ENCODE data around the gene PBRM1. TPM values are rescaled to one million over a fixed set of nuclear protein-coding genes. Genes with fewer than 3 reads are reported as not detected.

Gene PBRM1
- total RNA-seq, 1 experiment from 2014 or later, result 39.6 TPM

GRCh38 chr3:52712291-52713212 lies 26.8 kb upstream of the PBRM1 start:
- H3K27me3 ChIP-seq (replicated peaks), result no peaks in the 10 kb centered on the region
- DNase-seq (ENCODE audit: low read depth in 1 of 2, low spot score in 2 of 2), result no peak
- no peak overlapping the region for H3K27ac ChIP-seq
- H3K4me1 ChIP-seq (replicated peaks), result no peaks in the 10 kb centered on the region
- no peak overlapping the region for H3K4me3 ChIP-seq
- H3K36me3 ChIP-seq, result peaks cover 22% of the 10 kb centered on the region
- H3K9me3 ChIP-seq (replicated peaks), result no peaks in the 10 kb centered on the region

DNA sequence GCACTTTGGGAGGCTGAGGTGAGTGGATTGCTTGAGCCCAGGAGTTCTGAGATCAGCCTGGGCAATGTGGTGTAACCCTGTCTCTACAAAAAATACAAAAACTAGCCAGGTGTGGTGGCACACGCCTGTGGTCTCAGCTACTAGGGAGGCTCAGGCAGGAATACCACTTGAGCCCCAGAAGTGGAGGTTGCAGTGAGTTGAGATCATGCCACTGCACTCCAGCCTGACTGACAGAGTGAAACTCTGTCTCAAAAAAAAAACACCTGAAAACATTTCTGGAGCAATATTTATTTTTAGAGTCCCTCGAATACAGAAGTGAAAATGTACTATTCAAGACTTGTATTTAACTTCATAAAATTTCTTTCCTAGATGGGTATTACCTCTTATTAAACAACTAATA lies 24.8 kb upstream of the PBRM1 start:
- no peak overlapping the region for H3K27ac ChIP-seq
- 0 out of 2 replicates have a peak, but pooled peaks cover 3% of the 10 kb centered on the region for H3K4me1 ChIP-seq (replicated peaks)
- no peak overlapping the region for H3K4me3 ChIP-seq
- H3K36me3 ChIP-seq, result peaks cover 34% of the 10 kb centered on the region
- no peaks in the 10 kb centered on the region for H3K27me3 ChIP-seq (replicated peaks)
- no peaks in the 10 kb centered on the region for H3K9me3 ChIP-seq (replicated peaks)
- no peak for DNase-seq (ENCODE audit: low read depth in 1 of 2, low spot score in 2 of 2)

GRCh38 chr3:52707585-52707984 lies 21.9 kb upstream of the PBRM1 start:
- Histone ChIP-seq H3K27me3 (replicated peaks) (no peaks in the 10 kb centered on the region), H3K27ac (no peak overlapping the region), H3K4me1 (replicated peaks) (peaks cover 8% of the 10 kb centered on the region; the same call in 1 of the 2 replicates), H3K9me3 (replicated peaks) (no peaks in the 10 kb centered on the region), H3K4me3 (no peak overlapping the region), H3K36me3 (peaks cover 40% of the 10 kb centered on the region)
- no peak for DNase-seq (ENCODE audit: low read depth in 1 of 2, low spot score in 2 of 2)

- peak; percentile 79 to 94 for DNase-seq (ENCODE audit: low read depth in 1 of 2, low spot score in 2 of 2)
- Histone ChIP-seq H3K27ac (peak within 1 kb of the TSS; percentile 80), H3K4me3 (peak within 1 kb of the TSS; percentile 93), H3K9me3 (replicated peaks) (no peaks in the 10 kb centered on the region), H3K27me3 (replicated peaks) (no peaks in the 10 kb centered on the region), H3K4me1 (replicated peaks) (peaks cover 8% of the 10 kb centered on the region; the same call in 1 of the 2 replicates), H3K36me3 (peaks cover 32% of the 10 kb centered on the region)
Measured at GRCh38 chr3:52705688-52706686, 20.3 kb upstream of the PBRM1 start, which contains the start of the genes GLT8D1 and SPCS1. Gene GLT8D1, minus strand, starts transcription at chr3:52705791. Its CDS starts 5,331 bp downstream, at chr3:52700460. Gene SPCS1, plus strand, starts transcription at chr3:52706106. Its CDS starts 141 bp downstream, at chr3:52706247.

DNA sequence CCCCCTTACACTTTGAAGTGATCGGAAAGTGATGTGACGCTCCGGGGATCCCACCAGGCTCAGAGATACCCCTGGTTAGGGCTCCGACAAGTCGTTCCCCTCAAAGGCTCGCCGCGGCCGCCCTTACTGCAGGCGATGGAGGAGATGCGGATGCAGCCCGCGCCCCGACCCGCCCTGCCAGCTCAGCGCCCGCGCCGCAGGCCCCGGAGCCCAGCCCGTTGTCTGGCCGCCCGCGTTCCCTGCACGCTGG lies 19.6 kb upstream of the PBRM1 start:
- no peaks in the 10 kb centered on the region for H3K27me3 ChIP-seq (replicated peaks)
- peak overlapping the region; percentile 93 for H3K4me3 ChIP-seq
- H3K4me1 ChIP-seq (replicated peaks), result peaks cover 8% of the 10 kb centered on the region; the same call in 1 of the 2 replicates
- peaks cover 32% of the 10 kb centered on the region for H3K36me3 ChIP-seq
- peak overlapping the region; percentile 80 for H3K27ac ChIP-seq
- no peaks in the 10 kb centered on the region for H3K9me3 ChIP-seq (replicated peaks)
- DNase-seq (ENCODE audit: low read depth in 1 of 2, low spot score in 2 of 2), result no peak

DNA sequence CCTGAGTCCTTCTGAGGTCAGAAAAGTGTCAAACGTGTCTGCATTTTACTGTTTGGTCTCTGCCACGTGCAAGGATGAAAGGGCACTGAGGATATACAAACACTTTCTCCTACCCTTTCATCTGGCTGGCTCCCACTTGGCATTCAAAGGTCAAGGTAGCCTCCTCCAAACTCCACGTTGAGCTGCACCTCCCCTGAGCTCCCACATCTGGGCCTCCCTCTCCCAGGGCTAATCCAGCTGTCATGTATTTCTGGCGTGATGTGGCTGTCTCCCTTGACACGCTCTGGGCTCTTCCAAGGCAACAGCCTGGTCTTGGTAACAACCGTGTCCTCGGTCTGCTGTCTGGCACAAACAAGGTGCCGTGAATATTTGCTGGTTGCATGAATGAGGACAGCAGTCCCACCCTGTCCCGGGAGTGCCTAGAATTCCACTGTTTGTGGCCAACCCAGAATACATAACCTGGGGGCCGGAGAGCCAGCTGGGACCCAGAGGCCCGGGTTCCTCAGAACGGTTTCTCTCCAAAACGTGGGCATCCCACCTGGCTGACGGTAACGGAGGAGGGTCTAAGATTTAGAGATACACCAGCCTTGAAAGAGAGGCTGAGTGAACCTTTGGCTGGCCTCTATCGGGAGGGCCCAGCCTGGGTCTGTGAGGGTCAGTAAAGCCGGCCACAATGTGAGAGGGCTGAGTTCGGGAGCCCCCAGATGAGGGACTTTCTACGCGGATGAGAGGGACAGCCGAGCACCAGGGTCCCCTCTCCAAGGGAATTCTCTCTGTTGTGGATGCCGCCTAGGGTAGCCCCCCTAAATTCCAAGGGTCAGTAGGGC lies 19.1 kb upstream of the PBRM1 start:
- H3K36me3 ChIP-seq, result peaks cover 32% of the 10 kb centered on the region
- peak overlapping the region; percentile 80 for H3K27ac ChIP-seq
- H3K9me3 ChIP-seq (replicated peaks), result no peaks in the 10 kb centered on the region
- peak in 1 of 2 experiments; percentile 31 for DNase-seq (ENCODE audit: low read depth in 1 of 2, low spot score in 2 of 2)
- H3K4me3 ChIP-seq, result peak overlapping the region; percentile 93
- H3K27me3 ChIP-seq (replicated peaks), result no peaks in the 10 kb centered on the region
- peaks cover 8% of the 10 kb centered on the region; the same call in 1 of the 2 replicates for H3K4me1 ChIP-seq (replicated peaks)

GRCh38 chr3:52703341-52703740 lies 17.6 kb upstream of the PBRM1 start:
- H3K4me3 ChIP-seq, result no peak overlapping the region
- peaks cover 8% of the 10 kb centered on the region; the same call in 1 of the 2 replicates for H3K4me1 ChIP-seq (replicated peaks)
- no peak overlapping the region for H3K27ac ChIP-seq
- H3K27me3 ChIP-seq (replicated peaks), result no peaks in the 10 kb centered on the region
- DNase-seq (ENCODE audit: low read depth in 1 of 2, low spot score in 2 of 2), result no peak
- peaks cover 26% of the 10 kb centered on the region for H3K36me3 ChIP-seq
- no peaks in the 10 kb centered on the region for H3K9me3 ChIP-seq (replicated peaks)

GRCh38 chr3:52697632-52697965 lies 11.9 kb upstream of the PBRM1 start:
- Histone ChIP-seq H3K9me3 (replicated peaks) (no peaks in the 10 kb centered on the region), H3K36me3 (peaks cover 54% of the 10 kb centered on the region), H3K4me1 (replicated peaks) (no peaks in the 10 kb centered on the region), H3K27me3 (replicated peaks) (no peaks in the 10 kb centered on the region), H3K4me3 (no peak overlapping the region), H3K27ac (no peak overlapping the region)
- DNase-seq (ENCODE audit: low read depth in 1 of 2, low spot score in 2 of 2), result no peak

DNA sequence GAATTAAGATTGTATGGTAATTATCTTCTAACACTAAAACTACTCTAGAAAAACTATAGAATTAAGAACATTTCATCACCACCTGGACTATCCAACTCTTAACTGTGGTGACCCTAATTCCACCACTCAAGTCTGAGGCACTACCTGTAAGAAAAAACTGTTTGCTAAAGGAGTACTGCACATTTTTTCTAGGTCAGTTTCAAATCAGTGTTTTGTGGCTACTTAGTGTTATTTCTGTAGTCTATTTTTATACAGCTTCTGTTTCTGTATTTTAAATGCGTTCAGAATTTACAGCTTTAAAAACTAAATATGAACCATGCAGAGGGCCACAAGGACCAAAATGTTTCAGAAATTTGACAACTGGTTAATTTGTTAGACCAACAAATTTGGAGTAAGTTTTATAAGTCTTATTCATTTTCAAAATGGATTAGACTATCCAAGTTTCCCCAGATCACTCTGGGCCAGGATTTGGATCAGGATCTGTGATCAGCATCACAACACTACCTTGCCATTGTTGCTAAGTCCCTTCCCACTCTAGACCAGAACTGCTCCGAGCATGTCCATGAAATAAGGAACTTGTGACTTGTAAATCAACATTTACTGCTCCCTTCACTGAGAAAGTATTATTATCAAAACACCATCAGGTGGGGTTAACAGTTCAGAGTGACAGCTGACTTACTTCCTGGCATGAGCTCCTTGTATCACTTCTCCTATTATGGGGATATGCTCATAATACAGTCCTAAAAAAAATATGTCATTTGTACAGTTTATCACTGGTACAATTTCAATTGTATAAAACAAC lies 11.3 kb upstream of the PBRM1 start:
- H3K4me1 ChIP-seq (replicated peaks), result no peaks in the 10 kb centered on the region
- H3K9me3 ChIP-seq (replicated peaks), result no peaks in the 10 kb centered on the region
- H3K4me3 ChIP-seq, result no peak overlapping the region
- peaks cover 60% of the 10 kb centered on the region for H3K36me3 ChIP-seq
- H3K27me3 ChIP-seq (replicated peaks), result no peaks in the 10 kb centered on the region
- H3K27ac ChIP-seq, result no peak overlapping the region
- DNase-seq (ENCODE audit: low read depth in 1 of 2, low spot score in 2 of 2), result no peak

- H3K9me3 ChIP-seq (replicated peaks), result no peaks in the 10 kb centered on the region
- H3K36me3 ChIP-seq, result peaks cover 70% of the 10 kb centered on the region
- H3K27ac ChIP-seq, result no peak overlapping the region
- H3K4me1 ChIP-seq (replicated peaks), result no peaks in the 10 kb centered on the region
- DNase-seq (ENCODE audit: low read depth in 1 of 2, low spot score in 2 of 2), result no peak
- H3K27me3 ChIP-seq (replicated peaks), result no peaks in the 10 kb centered on the region
- no peak overlapping the region for H3K4me3 ChIP-seq
Measured at GRCh38 chr3:52695798-52696671, 10.3 kb upstream of the PBRM1 start.

DNA sequence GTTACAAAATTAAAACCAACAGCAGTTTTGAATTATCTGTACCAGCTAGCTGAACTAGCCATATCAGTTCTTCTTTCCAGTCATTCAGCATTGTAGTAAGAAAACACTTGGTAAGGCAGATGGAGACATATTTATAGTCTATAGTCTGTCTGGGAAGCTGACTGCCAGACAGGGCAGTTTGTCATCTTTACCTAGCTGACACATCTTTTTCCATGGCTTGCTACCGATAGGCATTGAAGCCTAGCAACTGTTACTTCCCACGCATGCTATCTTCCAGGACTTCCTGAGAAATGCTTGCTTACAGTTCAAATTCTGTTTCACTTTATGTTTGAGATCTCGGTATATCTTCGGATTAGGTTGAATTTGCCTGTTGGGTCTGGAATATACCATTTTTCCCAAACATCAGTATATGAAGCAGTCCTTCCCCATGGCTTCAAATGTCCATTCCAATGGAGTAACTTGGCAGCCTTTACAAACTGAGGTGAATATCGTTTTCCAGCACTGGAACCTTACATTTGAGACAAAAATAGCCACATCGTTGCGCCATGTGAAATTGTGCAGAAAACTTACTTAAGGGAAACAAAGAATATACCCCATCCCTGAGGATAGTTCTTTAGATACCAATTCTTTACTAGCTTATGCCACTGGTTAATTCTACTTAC lies 8.9 kb upstream of the PBRM1 start:
- no peaks in the 10 kb centered on the region for H3K9me3 ChIP-seq (replicated peaks)
- H3K4me1 ChIP-seq (replicated peaks), result no peaks in the 10 kb centered on the region
- DNase-seq (ENCODE audit: low read depth in 1 of 2, low spot score in 2 of 2), result no peak
- H3K27me3 ChIP-seq (replicated peaks), result no peaks in the 10 kb centered on the region
- H3K36me3 ChIP-seq, result peaks cover 84% of the 10 kb centered on the region
- H3K27ac ChIP-seq, result no peak overlapping the region
- H3K4me3 ChIP-seq, result no peak overlapping the region

All from SJSA1 (cell line).